Omental fat pad (tissue), 4 donors: Measurements from ENCODE around the gene CTNND2. TPM values are rescaled to one million over a fixed set of nuclear protein-coding genes. Genes with fewer than 3 reads are reported as not detected.

Experiments
- ATAC-seq: fragments of 150-250 bp; one replicate; pipeline ENCODE4 v1.9.1; 2016; ENCODE audit warnings: mild to moderate bottlenecking, moderate library complexity; ENCODE audit not compliant: low FRiP score
- DNase-seq: peaks from one replicate; pipeline ENCODE4 v3.0.0-alpha.2; 2019; ENCODE audit warnings: low spot score
- total RNA-seq, 4 donors: library from RNA; depleted of rRNA; stranded (reverse); fragments of >200 nt; gene quantifications; one replicate each; pipeline ENCODE4 v1.1.0, GENCODE V29; 2016
- TF ChIP-seq, protein P1 (sequence below), 3 donors: fragments of 450-650 bp; IDR thresholded peaks; one replicate each; pipeline ENCODE4 v1.5.1; 2016 to 2017; ENCODE audit warnings: antibody characterized with exemption in 3 of 3, mild to moderate bottlenecking in 3 of 3, moderate library complexity in 2 of 3

Gene CTNND2
- total RNA-seq, 4 donors from 2014 or later: 0.16 to 1.3 (median 0.64) TPM

GRCh38 chr5:11873587-11873986 lies 30.7 kb downstream of the CTNND2 start:
- DNase-seq (no peak), ATAC-seq (no peak)
- TF ChIP-seq, protein P1, sequence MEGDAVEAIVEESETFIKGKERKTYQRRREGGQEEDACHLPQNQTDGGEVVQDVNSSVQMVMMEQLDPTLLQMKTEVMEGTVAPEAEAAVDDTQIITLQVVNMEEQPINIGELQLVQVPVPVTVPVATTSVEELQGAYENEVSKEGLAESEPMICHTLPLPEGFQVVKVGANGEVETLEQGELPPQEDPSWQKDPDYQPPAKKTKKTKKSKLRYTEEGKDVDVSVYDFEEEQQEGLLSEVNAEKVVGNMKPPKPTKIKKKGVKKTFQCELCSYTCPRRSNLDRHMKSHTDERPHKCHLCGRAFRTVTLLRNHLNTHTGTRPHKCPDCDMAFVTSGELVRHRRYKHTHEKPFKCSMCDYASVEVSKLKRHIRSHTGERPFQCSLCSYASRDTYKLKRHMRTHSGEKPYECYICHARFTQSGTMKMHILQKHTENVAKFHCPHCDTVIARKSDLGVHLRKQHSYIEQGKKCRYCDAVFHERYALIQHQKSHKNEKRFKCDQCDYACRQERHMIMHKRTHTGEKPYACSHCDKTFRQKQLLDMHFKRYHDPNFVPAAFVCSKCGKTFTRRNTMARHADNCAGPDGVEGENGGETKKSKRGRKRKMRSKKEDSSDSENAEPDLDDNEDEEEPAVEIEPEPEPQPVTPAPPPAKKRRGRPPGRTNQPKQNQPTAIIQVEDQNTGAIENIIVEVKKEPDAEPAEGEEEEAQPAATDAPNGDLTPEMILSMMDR (IDR thresholded peaks at IDR 0.05): no peak

DNA sequence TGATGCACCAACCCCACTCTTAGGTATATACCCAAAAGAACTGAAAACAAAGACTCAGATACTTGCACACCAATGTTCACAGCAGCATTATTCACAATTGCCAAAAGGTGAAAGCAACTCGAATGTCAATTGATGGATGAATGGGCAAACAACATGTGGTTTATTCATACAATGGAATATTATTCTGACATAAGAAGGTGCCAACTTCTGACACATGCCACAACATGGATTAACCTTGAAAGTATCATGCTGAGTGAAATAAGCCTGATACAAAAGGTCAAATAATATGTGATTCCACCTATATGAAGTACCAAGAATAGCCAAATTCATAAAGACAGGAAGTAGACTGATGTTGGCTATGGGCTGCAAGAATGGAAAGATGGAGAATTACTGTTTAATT lies 35.0 kb downstream of the CTNND2 start:
- no peak for DNase-seq
- TF ChIP-seq, protein P1 (IDR thresholded peaks at IDR 0.05): no peak
- no peak for ATAC-seq

GRCh38 chr5:11863911-11864310 lies 40.3 kb downstream of the CTNND2 start:
- ATAC-seq (no peak), DNase-seq (no peak)
- TF ChIP-seq, protein P1 (IDR thresholded peaks at IDR 0.05): no peak

GRCh38 chr5:11857391-11857790 lies 46.9 kb downstream of the CTNND2 start:
- TF ChIP-seq, protein P1 (IDR thresholded peaks at IDR 0.05): no peak
- no peak for ATAC-seq
- no peak for DNase-seq

- ATAC-seq: no peak
- no peak for DNase-seq
- TF ChIP-seq, protein P1 (IDR thresholded peaks at IDR 0.05): no peak
Measured at GRCh38 chr5:11854936-11855335, 49.3 kb downstream of the CTNND2 start.

DNA sequence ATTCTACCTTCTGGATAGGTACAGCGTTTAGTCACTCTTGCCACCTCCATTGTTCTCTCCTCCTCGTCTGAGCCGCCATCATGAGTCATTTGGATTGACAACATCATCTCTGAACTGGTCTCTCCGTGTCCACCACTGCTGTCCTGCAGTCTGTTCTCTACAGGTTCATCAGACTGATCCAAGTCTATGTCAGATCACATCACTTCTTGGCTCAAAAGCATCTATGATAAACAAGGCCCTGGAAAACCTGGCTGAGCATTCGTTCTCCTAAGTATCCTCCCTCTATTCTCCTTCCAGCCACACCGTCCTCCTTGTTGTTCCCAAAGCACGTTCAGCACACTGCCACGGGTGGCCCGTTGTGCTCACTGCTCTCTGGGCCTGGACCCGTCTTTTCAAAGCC lies 50.5 kb downstream of the CTNND2 start:
- ATAC-seq (no peak), DNase-seq (no peak)
- TF ChIP-seq, protein P1 (IDR thresholded peaks at IDR 0.05): no peak

DNA sequence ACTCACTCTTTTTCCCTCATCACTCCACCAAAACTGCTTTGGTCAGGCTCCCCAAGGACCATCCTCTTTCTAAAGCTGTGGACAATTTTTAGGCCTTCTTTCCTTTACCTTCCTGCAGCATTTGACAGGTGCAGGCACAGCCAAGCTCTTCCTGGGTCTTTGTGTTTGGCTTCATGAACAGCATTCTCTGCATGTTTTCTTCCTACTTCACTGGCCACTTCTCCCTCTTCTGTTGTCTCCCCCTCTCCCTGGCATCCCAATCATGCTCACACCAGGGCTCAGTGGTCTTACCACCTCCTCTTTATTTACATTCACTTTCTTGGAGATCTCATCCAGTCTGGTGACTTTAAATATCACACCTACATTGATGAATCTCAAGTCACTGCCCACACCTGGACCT lies 51.1 kb downstream of the CTNND2 start:
- ATAC-seq: no peak
- TF ChIP-seq, protein P1 (IDR thresholded peaks at IDR 0.05): no peak

More for the DNA sequence above, 51.1 kb downstream of the CTNND2 start:
- no peak for DNase-seq
